Stimulated activated effector memory CD8-positive, alpha-beta T cell treated with anti-CD3 and anti-CD28 coated beads, Interleukin-12 subunit alpha, Interleukin-12 subunit beta, amount 100 ng/mL, for 72 hours (primary cell): Measurements from ENCODE around the gene MAG.

ENCODE experiments used
- ATAC-seq: fragments of 150-1000 bp; cut with Tn5 transposase; 2 replicates; pipeline ENCODE4 v1.10.0; 2021
- DNase-seq, 2 donors: peaks; one replicate each; pipeline ENCODE4 v3.0.0; 2021 to 2022; ENCODE audit warnings: low spot score in 2 of 2
- H3K27ac Mint-ChIP-seq: one replicate; pipeline ENCODE4 v1.8.0; 2022; ENCODE audit warnings: mild to moderate bottlenecking, mixed read lengths
- H3K36me3 Mint-ChIP-seq: one replicate; pipeline ENCODE4 v1.8.0; 2022; ENCODE audit warnings: mild to moderate bottlenecking, mixed read lengths
- H3K4me1 Mint-ChIP-seq: one replicate; pipeline ENCODE4 v1.8.0; 2022; ENCODE audit warnings: mixed read lengths
- H3K4me3 Mint-ChIP-seq: one replicate; pipeline ENCODE4 v1.8.0; 2022; ENCODE audit warnings: mild to moderate bottlenecking, mixed read lengths
- H3K9me3 Mint-ChIP-seq: one replicate; pipeline ENCODE4 v1.8.0; 2022; ENCODE audit warnings: mixed read lengths

The MAG gene

GRCh38 chr19:35311901-35312665 is 20.1 kb downstream of the MAG start:
- H3K4me3 Mint-ChIP-seq = no peak overlapping the region
- H3K27ac Mint-ChIP-seq = peak overlapping the region; percentile 77
- no peaks in the 10 kb centered on the region for H3K4me1 Mint-ChIP-seq
- H3K9me3 Mint-ChIP-seq = no peaks in the 10 kb centered on the region
- no peaks in the 10 kb centered on the region for H3K36me3 Mint-ChIP-seq
- ATAC-seq (no peak), DNase-seq (no peak)

- Mint-ChIP-seq H3K36me3 (peaks cover 3% of the 10 kb centered on the region), H3K27ac (no peak overlapping the region), H3K9me3 (no peaks in the 10 kb centered on the region), H3K4me3 (no peak overlapping the region), H3K4me1 (peaks cover 3% of the 10 kb centered on the region)
- DNase-seq (no peak), ATAC-seq (no peak)
These were observed 21.6 kb downstream of the MAG start for GRCh38 chr19:35313587-35313986.

GRCh38 chr19:35314031-35314430 is 22.1 kb downstream of the MAG start:
- DNase-seq = no peak
- Mint-ChIP-seq H3K27ac (no peak overlapping the region), H3K9me3 (no peaks in the 10 kb centered on the region), H3K4me1 (peaks cover 7% of the 10 kb centered on the region), H3K4me3 (no peak overlapping the region), H3K36me3 (peaks cover 4% of the 10 kb centered on the region)
- no peak for ATAC-seq

DNA sequence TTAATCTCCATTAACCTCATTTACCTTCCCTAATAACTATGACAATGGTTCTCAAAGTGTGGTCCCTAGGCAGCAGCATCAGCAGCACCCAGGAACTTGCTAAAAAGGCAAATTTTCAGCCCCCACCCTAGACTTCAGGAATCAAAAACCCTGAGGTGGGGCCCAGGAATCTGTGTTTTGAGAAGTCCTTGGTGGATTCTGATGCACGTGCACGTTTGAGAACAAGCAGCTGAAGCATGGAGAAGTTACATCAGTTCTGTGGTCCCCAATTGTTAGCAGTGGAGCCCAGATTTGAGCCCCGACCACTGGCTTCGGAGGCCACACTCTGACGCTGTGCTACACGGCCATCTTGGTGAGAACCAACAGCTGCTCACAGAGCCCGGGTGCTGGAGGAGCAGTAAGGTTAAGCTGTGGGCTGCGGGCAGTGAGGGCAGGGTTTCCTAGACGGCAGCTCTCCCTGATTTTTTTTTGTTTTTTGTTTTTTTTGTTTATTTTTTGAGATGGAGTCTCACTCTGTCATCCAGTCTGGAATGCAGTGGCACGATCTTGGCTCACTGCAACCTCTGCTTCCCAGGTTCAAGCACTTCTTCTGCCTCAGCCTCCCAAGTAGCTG is 23.0 kb downstream of the MAG start:
- no peak for ATAC-seq

GRCh38 chr19:35315883-35316282 is 23.9 kb downstream of the MAG start:
- H3K36me3 Mint-ChIP-seq = peaks cover 4% of the 10 kb centered on the region
- DNase-seq = no peak
- peaks cover 9% of the 10 kb centered on the region for H3K4me1 Mint-ChIP-seq
- ATAC-seq = no peak
- no peaks in the 10 kb centered on the region for H3K9me3 Mint-ChIP-seq
- no peak overlapping the region for H3K4me3 Mint-ChIP-seq
- no peak overlapping the region for H3K27ac Mint-ChIP-seq

More for the DNA sequence above, 23.0 kb downstream of the MAG start:
- Mint-ChIP-seq H3K4me3 (no peak overlapping the region), H3K9me3 (no peaks in the 10 kb centered on the region), H3K27ac (no peak overlapping the region), H3K36me3 (peaks cover 4% of the 10 kb centered on the region), H3K4me1 (peaks cover 9% of the 10 kb centered on the region)
- no peak for DNase-seq

- Mint-ChIP-seq H3K27ac (no peak overlapping the region), H3K9me3 (no peaks in the 10 kb centered on the region), H3K36me3 (peaks cover 4% of the 10 kb centered on the region), H3K4me1 (peaks cover 9% of the 10 kb centered on the region), H3K4me3 (no peak overlapping the region)
- DNase-seq (no peak), ATAC-seq (no peak)
These were observed 24.6 kb downstream of the MAG start for GRCh38 chr19:35316560-35316959.

GRCh38 chr19:35317464-35318043 is 25.6 kb downstream of the MAG start:
- Mint-ChIP-seq H3K9me3 (peaks cover 3% of the 10 kb centered on the region), H3K4me3 (no peak overlapping the region), H3K4me1 (peaks cover 9% of the 10 kb centered on the region), H3K36me3 (peaks cover 4% of the 10 kb centered on the region), H3K27ac (peak overlapping the region; percentile 7)
- ATAC-seq (no peak), DNase-seq (no peak)

GRCh38 chr19:35318679-35319448 is 26.9 kb downstream of the MAG start:
- peaks cover 9% of the 10 kb centered on the region for H3K4me1 Mint-ChIP-seq
- no peak for DNase-seq

GRCh38 chr19:35320065-35320713 is 28.2 kb downstream of the MAG start:
- Mint-ChIP-seq H3K4me1 (peaks cover 9% of the 10 kb centered on the region), H3K4me3 (no peak overlapping the region), H3K36me3 (peaks cover 4% of the 10 kb centered on the region), H3K9me3 (peaks cover 3% of the 10 kb centered on the region), H3K27ac (no peak overlapping the region)
- DNase-seq (no peak), ATAC-seq (peak; percentile 41)

More at GRCh38 chr19:35318679-35319448, 26.9 kb downstream of the MAG start:
- Mint-ChIP-seq H3K9me3 (peaks cover 3% of the 10 kb centered on the region), H3K27ac (peak overlapping the region; percentile 69), H3K4me3 (no peak overlapping the region), H3K36me3 (peaks cover 4% of the 10 kb centered on the region)
- peak; percentile 61 for ATAC-seq

DNA sequence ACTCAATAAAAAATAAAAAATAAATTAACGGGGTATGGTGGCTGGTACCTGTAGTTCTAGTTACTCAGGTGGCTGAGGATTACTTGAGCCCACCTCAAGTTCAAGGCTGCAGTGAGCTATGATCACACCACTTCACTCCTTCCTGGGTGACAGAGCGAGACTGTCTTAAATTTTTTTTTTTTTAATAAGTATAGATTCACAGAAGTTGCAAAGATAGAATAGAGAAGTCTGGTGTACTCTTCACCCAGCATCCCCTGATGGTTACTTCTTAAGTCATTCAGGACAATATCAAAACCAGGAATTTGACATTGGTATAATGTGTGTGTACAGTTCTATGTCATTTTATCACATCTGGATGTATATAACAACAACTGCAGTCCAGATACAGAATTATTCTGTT is 29.3 kb downstream of the MAG start:
- Mint-ChIP-seq H3K4me3 (no peak overlapping the region), H3K4me1 (peaks cover 9% of the 10 kb centered on the region)

DNA sequence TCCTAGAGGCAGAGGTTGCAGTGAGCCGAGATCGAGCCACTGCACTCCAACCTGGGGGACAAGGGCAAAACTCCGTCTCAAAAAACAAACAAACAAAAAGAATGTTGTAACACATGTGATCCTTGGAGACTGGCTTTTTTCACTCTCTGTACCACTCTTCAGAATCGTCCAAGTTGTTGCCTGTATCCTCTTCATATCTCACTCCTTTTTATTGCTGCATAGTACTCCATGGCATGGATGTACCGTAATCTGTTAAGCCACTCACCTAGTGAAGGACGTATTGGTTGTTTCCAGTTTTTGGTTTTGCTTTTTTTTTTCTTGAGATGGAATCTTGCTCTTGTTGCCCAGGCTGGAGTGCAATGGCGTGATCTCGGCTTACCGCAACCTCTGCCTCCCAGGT is 30.1 kb downstream of the MAG start:
- DNase-seq = no peak
- peaks cover 3% of the 10 kb centered on the region for H3K9me3 Mint-ChIP-seq
- ATAC-seq = no peak
- no peak overlapping the region for H3K4me3 Mint-ChIP-seq
- no peak overlapping the region for H3K27ac Mint-ChIP-seq
- H3K4me1 Mint-ChIP-seq = peaks cover 9% of the 10 kb centered on the region
- peaks cover 4% of the 10 kb centered on the region for H3K36me3 Mint-ChIP-seq

More for the DNA sequence above, 29.3 kb downstream of the MAG start:
- peaks cover 3% of the 10 kb centered on the region for H3K9me3 Mint-ChIP-seq
- no peak for ATAC-seq
- peaks cover 4% of the 10 kb centered on the region for H3K36me3 Mint-ChIP-seq
- DNase-seq = no peak
- no peak overlapping the region for H3K27ac Mint-ChIP-seq

- Mint-ChIP-seq H3K4me3 (no peak overlapping the region), H3K27ac (no peak overlapping the region), H3K4me1 (peaks cover 10% of the 10 kb centered on the region)
These were observed 35.7 kb downstream of the MAG start for GRCh38 chr19:35327642-35328041.

GRCh38 chr19:35328851-35329285 is 36.9 kb downstream of the MAG start, which contains the start of gene CD22:
CD22 (plus strand) TSS chr19:35329187; CDS start chr19:35332041, 2,854 bp downstream.
- Mint-ChIP-seq H3K36me3 (peaks cover 6% of the 10 kb centered on the region), H3K9me3 (no peaks in the 10 kb centered on the region), H3K27ac (no peak within 1 kb of the TSS), H3K4me3 (peak within 1 kb of the TSS; percentile 43), H3K4me1 (peaks cover 21% of the 10 kb centered on the region)
- no peak for DNase-seq
- peak; percentile 38 for ATAC-seq

More at GRCh38 chr19:35327642-35328041, 35.7 kb downstream of the MAG start:
- DNase-seq (no peak), ATAC-seq (no peak)
- H3K9me3 Mint-ChIP-seq = no peaks in the 10 kb centered on the region
- peaks cover 6% of the 10 kb centered on the region for H3K36me3 Mint-ChIP-seq

DNA sequence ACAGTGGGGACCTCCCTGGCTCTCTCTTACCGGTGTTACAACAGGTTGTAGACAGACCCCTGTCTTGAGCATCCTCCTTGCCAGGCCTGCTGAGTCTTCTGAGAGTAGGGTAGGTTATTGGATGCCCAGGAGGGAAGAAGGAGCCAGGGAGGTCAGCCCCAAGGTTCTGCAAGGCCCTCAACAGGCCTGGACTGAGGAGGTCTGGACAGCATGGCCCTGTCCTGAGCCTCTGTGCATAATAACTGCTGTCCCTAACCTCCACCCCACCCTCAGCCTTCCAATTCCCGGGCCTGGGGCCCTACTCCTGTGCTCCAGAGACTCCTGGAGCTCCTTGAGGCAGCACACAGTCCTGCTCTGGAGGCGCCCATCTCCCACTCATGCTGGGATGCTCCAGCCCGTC is 37.4 kb downstream of the MAG start:
- no peaks in the 10 kb centered on the region for H3K9me3 Mint-ChIP-seq
- H3K4me1 Mint-ChIP-seq = peaks cover 25% of the 10 kb centered on the region
- no peak for DNase-seq
- peak overlapping the region; percentile 43 for H3K4me3 Mint-ChIP-seq
- peak; percentile 31 for ATAC-seq
- peaks cover 6% of the 10 kb centered on the region for H3K36me3 Mint-ChIP-seq
- no peak overlapping the region for H3K27ac Mint-ChIP-seq

DNA sequence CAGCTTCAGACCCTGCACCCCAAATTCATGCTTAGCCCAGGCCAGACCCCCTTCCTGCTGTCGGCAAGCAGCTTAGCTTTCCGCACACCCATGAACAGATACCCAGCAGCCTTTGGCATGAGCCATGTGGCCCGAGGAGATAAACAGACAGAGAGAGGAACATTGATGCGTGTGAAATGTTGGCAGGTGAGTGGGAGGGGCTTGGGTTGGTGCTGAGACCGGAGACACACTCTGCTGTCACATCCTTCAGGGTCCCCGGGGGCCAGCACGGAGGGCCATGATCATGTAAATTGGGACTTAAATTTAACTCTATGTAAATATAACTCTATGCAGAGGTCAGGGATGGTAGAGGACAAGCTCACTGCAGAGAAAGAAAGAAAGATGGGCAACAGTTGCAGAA is 38.5 kb downstream of the MAG start:
- H3K4me1 Mint-ChIP-seq = peaks cover 35% of the 10 kb centered on the region
- no peak for ATAC-seq
- H3K27ac Mint-ChIP-seq = no peak overlapping the region

More for the DNA sequence above, 38.5 kb downstream of the MAG start:
- H3K4me3 Mint-ChIP-seq = peak overlapping the region; percentile 43
- no peak for DNase-seq
- peaks cover 6% of the 10 kb centered on the region for H3K36me3 Mint-ChIP-seq
- no peaks in the 10 kb centered on the region for H3K9me3 Mint-ChIP-seq
